HG03159 (cell line): Measurements from ENCODE around the gene TCHHL1.

Source experiments
- ATAC-seq: cut with Tn5 transposase; IDR thresholded peaks from one replicate; pipeline ENCODE4 v1.9.1; 2021; ENCODE audit warnings: mild to moderate bottlenecking, moderate library complexity; ENCODE audit not compliant: unreplicated experiment

Gene TCHHL1

DNA sequence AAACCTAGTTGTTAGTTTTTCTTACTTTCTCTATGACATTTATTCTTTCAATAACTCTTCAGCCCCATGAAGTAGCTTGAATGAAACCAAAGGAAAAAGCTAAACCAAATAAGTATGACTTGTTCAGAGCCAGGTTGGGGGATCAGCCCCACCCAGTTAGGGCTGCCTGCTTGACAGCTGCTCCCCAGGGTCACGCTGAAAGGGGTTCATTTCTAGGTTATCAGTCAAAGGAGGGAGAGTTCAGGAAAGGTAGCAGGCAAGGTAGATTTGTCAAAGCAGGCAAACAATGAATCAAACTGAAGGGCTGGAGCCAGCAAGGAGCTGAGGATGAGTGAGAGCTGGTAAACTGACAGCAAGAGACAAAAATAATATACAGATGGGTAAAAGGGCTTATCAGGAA lies 49.0 kb downstream of the TCHHL1 start:
- no peak for ATAC-seq

GRCh38 chr1:152039461-152039860 lies 49.4 kb downstream of the TCHHL1 start:
- ATAC-seq: no peak

DNA sequence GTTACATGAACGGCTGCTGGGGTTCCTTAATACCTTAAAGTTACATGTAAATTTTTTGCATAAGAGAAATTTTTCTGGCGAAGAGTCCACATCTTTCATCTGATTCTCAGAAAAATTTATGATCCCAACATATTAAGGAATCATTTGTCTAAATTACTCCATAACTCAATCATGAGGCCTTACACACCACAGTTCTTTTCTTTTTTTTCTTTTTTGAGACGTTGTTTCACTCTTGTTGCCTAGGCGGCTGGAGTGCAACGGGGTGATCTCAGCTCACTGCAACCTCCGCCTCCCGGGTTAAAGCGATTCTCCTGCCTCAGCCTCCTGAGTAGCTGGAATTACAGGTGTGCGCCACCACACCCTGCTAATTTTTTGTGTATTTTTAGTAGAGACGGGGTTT lies 50.0 kb downstream of the TCHHL1 start:
- ATAC-seq: no peak

GRCh38 chr1:152036267-152037216 lies 52.3 kb downstream of the TCHHL1 start, which contains the start of gene S100A11:
Gene S100A11 (minus strand): TSS chr1:152037004. CDS start chr1:152036915, 89 bp downstream.
- ATAC-seq: no peak

DNA sequence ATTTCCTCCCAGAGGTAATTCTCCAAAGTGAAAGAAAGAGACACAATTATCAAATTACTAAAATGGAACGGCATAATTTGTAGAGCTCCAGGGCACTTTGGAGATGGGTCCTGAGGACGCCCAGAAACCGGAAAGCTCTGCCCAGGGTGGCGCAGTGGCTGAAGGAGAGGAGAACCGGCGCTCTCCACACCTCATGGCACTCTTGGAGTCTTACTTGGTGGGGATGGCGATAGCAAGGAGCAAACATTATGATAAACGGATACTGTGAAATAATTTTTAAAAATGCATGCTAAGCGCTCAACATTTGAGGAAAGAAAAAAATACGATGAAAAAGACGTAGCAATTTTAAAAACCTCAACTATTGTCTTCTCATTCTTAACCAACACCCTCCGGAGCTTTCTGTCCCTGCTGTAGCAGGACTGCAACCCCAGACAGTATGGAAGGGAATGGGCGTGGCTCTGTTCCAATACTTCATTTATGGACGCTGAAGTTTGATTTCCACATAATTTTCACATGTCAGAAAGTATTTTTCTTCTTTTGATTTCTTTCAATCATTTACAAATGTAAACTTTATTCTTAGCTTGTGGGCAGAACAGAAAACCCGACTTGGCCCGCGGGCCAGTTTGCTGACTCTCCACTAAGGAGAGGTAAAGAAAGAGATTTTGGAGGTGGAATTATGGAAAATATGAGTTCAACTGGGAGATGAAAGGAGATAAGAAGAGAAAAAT lies 53.2 kb downstream of the TCHHL1 start:
- no peak for ATAC-seq

DNA sequence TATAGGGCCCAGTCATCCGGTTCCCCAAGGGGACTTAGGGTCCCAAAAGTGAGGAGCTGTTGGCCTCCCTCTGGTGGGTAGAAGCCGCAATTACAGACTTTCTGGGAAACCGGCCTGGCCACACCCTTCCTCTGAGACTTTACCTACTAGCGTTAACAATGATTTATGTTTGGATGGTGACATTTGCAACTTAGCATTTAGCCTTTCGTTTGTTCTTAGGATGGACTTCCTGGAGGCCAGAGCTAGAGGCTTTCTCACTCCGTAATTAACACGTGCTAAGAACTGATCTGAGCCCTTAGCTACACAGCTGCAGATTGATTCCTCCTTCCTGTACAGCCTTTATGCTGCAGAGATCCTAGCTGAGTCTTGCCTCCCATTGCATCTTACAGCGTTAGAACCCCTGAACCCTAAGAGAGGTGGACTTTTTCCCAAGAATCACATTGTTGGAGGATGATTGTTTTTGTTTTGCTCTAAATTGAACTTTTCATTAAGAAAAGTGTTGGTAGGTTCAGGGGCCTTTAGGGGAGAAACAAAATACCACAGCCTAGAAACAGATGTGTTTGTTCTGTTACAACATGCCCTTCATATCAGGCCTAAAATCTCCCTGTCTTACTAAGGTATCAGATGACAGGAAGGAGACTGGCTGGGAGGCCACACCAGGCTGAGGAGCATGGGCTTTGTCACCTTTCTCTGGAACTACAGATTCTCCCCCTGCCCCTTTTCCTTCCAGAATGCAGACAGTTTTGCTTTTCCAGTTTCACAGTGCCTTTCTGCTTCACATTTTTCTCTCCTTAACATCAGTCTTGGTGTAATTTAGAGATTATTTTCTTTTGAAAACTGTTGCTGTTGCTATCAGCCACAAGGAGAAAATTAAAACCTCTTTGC lies 54.0 kb downstream of the TCHHL1 start:
- peak; percentile 54 for ATAC-seq

- peak; percentile 12 for ATAC-seq
Measured at GRCh38 chr1:152034324-152034653, 54.6 kb downstream of the TCHHL1 start.
